ENCODE measurements around the gene ANXA6. TPM values are rescaled to one million over a fixed set of nuclear protein-coding genes. Genes with fewer than 3 reads are reported as not detected.

ANXA6 gene
- total and polyA plus RNA-seq, 2 donors from 2014 or later = 107 to 183 TPM

DNA sequence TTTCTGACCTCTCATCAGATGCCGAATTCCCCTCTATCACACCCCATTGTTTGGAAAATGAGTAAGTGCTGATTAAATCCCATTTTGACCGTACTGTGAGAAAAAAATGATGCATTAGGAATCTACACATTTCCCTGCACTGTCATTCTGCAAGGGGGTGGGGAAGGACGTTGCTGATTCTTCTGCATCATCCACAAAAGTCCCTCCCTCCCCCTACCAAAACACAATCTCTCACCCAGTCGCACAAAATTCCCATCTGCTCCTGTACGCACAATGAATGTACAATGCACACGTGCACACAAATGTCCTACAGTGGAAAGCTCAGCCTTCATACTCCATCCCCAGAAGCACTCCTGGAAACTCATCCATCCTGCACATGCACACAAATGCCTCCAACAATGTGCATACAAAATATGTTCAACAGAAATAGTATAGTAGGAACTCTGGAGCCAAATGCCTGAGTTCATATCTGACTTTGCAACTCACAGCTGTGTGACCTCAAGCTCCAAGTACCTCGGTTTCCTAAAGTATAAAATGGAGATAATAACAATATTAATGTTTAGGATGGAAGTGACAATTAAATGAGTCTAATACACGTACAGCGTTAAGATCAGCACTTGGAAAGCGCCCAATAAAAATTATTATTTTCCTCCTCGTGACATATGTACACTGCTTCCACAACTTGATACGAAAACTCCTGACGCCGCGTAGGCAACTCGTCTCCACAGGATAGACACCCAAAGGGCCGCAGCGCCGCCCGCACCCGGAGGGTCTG lies 77.6 kb downstream of the ANXA6 start:
- Histone ChIP-seq H3K36me3 (ENCODE audit: control insufficient read depth in 2 of 3, insufficient read depth in 3 of 3, low read length in 3 of 3) (peaks cover 0 to 5% (median 0%) of the 10 kb centered on the region in 3 donors), H3K9me3 (ENCODE audit: control insufficient read depth in 2 of 3, insufficient read depth in 1 of 3, low read length in 3 of 3) (no peaks in the 10 kb centered on the region), H3K27ac (ENCODE audit: low read depth in 2 of 2, low read length in 2 of 2) (peak overlapping the region; percentile 98 to 99), H3K4me1 (ENCODE audit: control insufficient read depth in 2 of 3, insufficient read depth in 2 of 3, low read depth in 1 of 3, low read length in 3 of 3) (peaks cover 5 to 51% (median 45%) of the 10 kb centered on the region in 3 donors), H3K9ac (ENCODE audit: low read length in 3 of 3) (peak overlapping the region; percentile 37 to 99 (median 61)), H3K4me3 (ENCODE audit: low read length in 3 of 3) (peak overlapping the region; percentile 67 to 90 (median 77)), H3K27me3 (ENCODE audit: control insufficient read depth, insufficient read depth, low read length) (no peaks in the 10 kb centered on the region)
- TF ChIP-seq CTCF (IDR thresholded peaks at IDR 0.05; ENCODE audit: borderline replicate concordance, extremely low read depth, insufficient read depth) = no peak
- intact Hi-C loops (cut with DNase I) = no loop called here
- FAIRE-seq (no peak), DNase-seq (peak in 1 of 5 donors; percentile 30)

DNA sequence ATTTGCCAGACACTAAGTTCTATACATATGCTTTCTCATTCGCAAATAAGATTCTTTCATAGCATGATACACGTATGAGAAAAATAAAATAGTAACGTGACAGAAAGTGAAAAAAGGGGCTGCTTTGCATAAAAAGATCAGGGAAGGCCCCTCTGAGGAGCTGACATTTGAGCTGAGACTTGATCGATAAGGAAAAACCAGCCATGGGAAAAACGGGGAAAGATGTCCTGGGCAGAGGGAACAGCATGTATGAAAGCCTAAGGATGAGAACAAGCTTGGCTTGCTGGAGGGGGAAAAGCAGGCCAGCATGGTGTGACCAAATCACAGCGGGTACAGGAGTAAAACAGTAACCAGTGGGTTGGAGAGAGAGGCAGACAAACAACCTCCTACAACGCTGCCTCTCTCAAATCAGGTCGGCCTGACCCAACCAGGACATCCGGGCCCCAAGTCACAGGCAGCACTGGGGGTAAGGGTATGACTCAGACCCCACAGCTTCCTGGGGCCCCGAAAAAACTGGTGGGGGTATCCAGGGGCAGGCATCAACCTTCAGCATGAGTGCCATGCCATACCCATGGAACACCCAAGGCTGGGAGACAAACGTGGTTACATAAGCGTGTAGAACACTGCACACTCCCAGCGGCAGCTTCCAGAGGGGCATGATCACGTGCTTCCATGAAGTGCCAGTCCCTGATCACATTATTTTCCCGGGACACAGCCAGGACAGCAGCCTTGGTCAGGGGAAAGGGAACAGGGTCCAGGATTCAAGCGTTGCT lies 78.9 kb downstream of the ANXA6 start:
- intact Hi-C loops (cut with DNase I) = no loop called here
- TF ChIP-seq CTCF (IDR thresholded peaks at IDR 0.05; ENCODE audit: borderline replicate concordance, extremely low read depth, insufficient read depth) = no peak
- Histone ChIP-seq H3K9me3 (ENCODE audit: control insufficient read depth in 2 of 3, insufficient read depth in 1 of 3, low read length in 3 of 3) (no peaks in the 10 kb centered on the region), H3K4me3 (ENCODE audit: low read length in 3 of 3) (peak overlapping the region in 2 of 3 donors; percentile 21 to 90), H3K9ac (ENCODE audit: low read length in 3 of 3) (peak overlapping the region in 1 of 3 donors; percentile 99), H3K4me1 (ENCODE audit: control insufficient read depth in 2 of 3, insufficient read depth in 2 of 3, low read depth in 1 of 3, low read length in 3 of 3) (peaks cover 5 to 49% (median 49%) of the 10 kb centered on the region in 3 donors), H3K27me3 (ENCODE audit: control insufficient read depth, insufficient read depth, low read length) (no peaks in the 10 kb centered on the region), H3K27ac (ENCODE audit: low read depth in 2 of 2, low read length in 2 of 2) (peak overlapping the region; percentile 98 to 99), H3K36me3 (ENCODE audit: control insufficient read depth in 2 of 3, insufficient read depth in 3 of 3, low read length in 3 of 3) (peaks cover 0 to 5% (median 0%) of the 10 kb centered on the region in 3 donors)
- FAIRE-seq = no peak
- no peak for DNase-seq

- Histone ChIP-seq H3K4me3 (ENCODE audit: low read length in 3 of 3) (peak overlapping the region in 2 of 3 donors; percentile 36 to 90), H3K9ac (ENCODE audit: low read length in 3 of 3) (peak overlapping the region in 1 of 3 donors; percentile 99), H3K36me3 (ENCODE audit: control insufficient read depth in 2 of 3, insufficient read depth in 3 of 3, low read length in 3 of 3) (peaks cover 0 to 5% (median 0%) of the 10 kb centered on the region in 3 donors), H3K27ac (ENCODE audit: low read depth in 2 of 2, low read length in 2 of 2) (peak overlapping the region; percentile 98 to 99), H3K9me3 (ENCODE audit: control insufficient read depth in 2 of 3, insufficient read depth in 1 of 3, low read length in 3 of 3) (no peaks in the 10 kb centered on the region), H3K27me3 (ENCODE audit: control insufficient read depth, insufficient read depth, low read length) (no peaks in the 10 kb centered on the region), H3K4me1 (ENCODE audit: control insufficient read depth in 2 of 3, insufficient read depth in 2 of 3, low read depth in 1 of 3, low read length in 3 of 3) (peaks cover 5 to 51% (median 46%) of the 10 kb centered on the region in 3 donors)
- FAIRE-seq (no peak), DNase-seq (no peak)
- intact Hi-C loops (cut with DNase I) = no loop called here
- no peak for TF ChIP-seq CTCF (IDR thresholded peaks at IDR 0.05; ENCODE audit: borderline replicate concordance, extremely low read depth, insufficient read depth)
Observed at GRCh38 chr5:151077967-151078366, 79.6 kb downstream of the ANXA6 start.

Data from kidney (tissue), 14 donors.